MM.1S (cell line): ENCODE data around the gene TOB1.

Source experiments
- DNase-seq: peaks from one replicate; pipeline ENCODE4 v3.0.0-alpha.2; 2015
- H2AFZ ChIP-seq: fragments of 300-600 bp; sonication (generic); 2 replicates; pipeline ENCODE4 v1.6.0; 2016; ENCODE audit warnings: antibody characterized with exemption, low read length
- H3F3A ChIP-seq: fragments of 300-600 bp; sonication (generic); 2 replicates; pipeline ENCODE4 v1.6.1; 2016; ENCODE audit warnings: mild to moderate bottlenecking, antibody characterized with exemption, low read length, moderate library complexity, mixed read lengths; ENCODE audit not compliant: insufficient read depth
- H3K27ac ChIP-seq: fragments of 300-600 bp; sonication (generic); 2 replicates; pipeline ENCODE4 v1.5.1; 2016; ENCODE audit warnings: mild to moderate bottlenecking, low read length
- H3K27me3 ChIP-seq: fragments of 300-600 bp; sonication (generic); replicated peaks from 2 replicates; pipeline ENCODE4 v1.6.0; 2016; ENCODE audit warnings: low read length; ENCODE audit not compliant: insufficient read depth
- H3K36me3 ChIP-seq: fragments of 300-600 bp; sonication (generic); replicated peaks from 2 replicates; pipeline ENCODE4 v1.6.1; 2016; ENCODE audit warnings: mild to moderate bottlenecking, low read length, mixed read lengths; ENCODE audit not compliant: insufficient read depth
- H3K4me1 ChIP-seq: fragments of 300-600 bp; sonication (generic); 2 replicates; pipeline ENCODE4 v1.6.1; 2016; ENCODE audit warnings: low read length, mixed read lengths
- H3K4me2 ChIP-seq: fragments of 300-600 bp; sonication (generic); 2 replicates; pipeline ENCODE4 v1.6.0; 2016; ENCODE audit warnings: low read depth, low read length
- H3K4me3 ChIP-seq: fragments of 300-600 bp; sonication (generic); 2 replicates; pipeline ENCODE4 v1.5.1; 2016; ENCODE audit warnings: low read length, mixed read lengths
- H3K79me2 ChIP-seq: fragments of 300-600 bp; sonication (generic); 2 replicates; pipeline ENCODE4 v1.6.1; 2016; ENCODE audit warnings: mixed run types, low read length, mixed read lengths
- H3K9ac ChIP-seq: fragments of 300-600 bp; sonication (generic); 2 replicates; pipeline ENCODE4 v1.6.1; 2016; ENCODE audit warnings: low read length, mixed read lengths
- H3K9me2 ChIP-seq: fragments of 300-600 bp; sonication (generic); replicated peaks from 2 replicates; pipeline ENCODE4 v1.6.1; 2016; ENCODE audit warnings: mild to moderate bottlenecking, low read length, mixed read lengths; ENCODE audit not compliant: insufficient read depth
- H3K9me3 ChIP-seq: fragments of 300-600 bp; sonication (generic); replicated peaks from 2 replicates; pipeline ENCODE4 v1.6.1; 2016; ENCODE audit warnings: mild to moderate bottlenecking, low read length, mixed read lengths; ENCODE audit not compliant: insufficient read depth
- H4K20me1 ChIP-seq: fragments of 300-600 bp; sonication (generic); 2 replicates; pipeline ENCODE4 v1.6.1; 2016; ENCODE audit warnings: mild to moderate bottlenecking, low read length, moderate library complexity, mixed read lengths; ENCODE audit not compliant: insufficient read depth
- EZH2 ChIP-seq: fragments of 300-600 bp; sonication (generic); optimal IDR thresholded peaks from 2 replicates; pipeline ENCODE3; 2017; ENCODE audit warnings: low read depth, mild to moderate bottlenecking, antibody characterized with exemption, low read length, mixed read lengths
- EZH2phosphoT487 ChIP-seq: fragments of 300-600 bp; sonication (generic); IDR thresholded peaks from 2 replicates; pipeline ENCODE4 v1.6.1; 2018; ENCODE audit warnings: antibody characterized with exemption, low read length
- TF ChIP-seq, protein P1 (sequence below): fragments of 300-600 bp; sonication (generic); IDR thresholded peaks from 2 replicates; pipeline ENCODE4 v1.5.1; 2016; ENCODE audit warnings: antibody characterized with exemption, low read length, mixed read lengths

TOB1 gene

DNA sequence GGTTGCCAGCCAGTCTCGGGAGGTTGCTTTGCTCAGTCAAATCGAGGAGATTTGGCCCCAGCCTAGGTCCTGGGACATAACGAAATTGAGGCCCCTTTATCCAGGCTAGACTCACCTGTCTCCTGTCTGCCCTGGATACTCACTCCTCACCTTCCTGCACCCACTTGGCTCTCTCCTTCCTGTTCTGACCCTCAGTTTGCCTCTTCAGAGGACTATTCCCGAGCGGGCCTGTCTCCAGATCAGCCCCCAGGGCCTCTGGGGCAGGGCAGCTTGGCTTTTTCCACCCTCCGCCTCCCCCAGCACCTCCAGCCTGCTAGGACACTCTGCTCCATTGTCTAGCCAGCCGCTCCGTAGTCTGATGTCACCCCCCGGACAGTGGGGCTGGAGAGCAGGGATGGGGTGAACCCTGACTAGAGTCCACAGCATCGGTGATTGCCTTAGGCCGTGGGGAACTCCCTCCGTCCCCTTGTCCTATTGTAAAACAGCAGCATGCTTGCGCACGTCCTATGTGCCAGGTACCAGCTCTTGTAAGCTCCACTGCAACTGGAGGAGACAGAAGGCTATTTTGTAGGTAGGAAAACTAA is 21.9 kb downstream of the TOB1 start:
- H3K27ac ChIP-seq, result no peak overlapping the region
- no peak for TF ChIP-seq EZH2phosphoT487
- TF ChIP-seq, protein P1, sequence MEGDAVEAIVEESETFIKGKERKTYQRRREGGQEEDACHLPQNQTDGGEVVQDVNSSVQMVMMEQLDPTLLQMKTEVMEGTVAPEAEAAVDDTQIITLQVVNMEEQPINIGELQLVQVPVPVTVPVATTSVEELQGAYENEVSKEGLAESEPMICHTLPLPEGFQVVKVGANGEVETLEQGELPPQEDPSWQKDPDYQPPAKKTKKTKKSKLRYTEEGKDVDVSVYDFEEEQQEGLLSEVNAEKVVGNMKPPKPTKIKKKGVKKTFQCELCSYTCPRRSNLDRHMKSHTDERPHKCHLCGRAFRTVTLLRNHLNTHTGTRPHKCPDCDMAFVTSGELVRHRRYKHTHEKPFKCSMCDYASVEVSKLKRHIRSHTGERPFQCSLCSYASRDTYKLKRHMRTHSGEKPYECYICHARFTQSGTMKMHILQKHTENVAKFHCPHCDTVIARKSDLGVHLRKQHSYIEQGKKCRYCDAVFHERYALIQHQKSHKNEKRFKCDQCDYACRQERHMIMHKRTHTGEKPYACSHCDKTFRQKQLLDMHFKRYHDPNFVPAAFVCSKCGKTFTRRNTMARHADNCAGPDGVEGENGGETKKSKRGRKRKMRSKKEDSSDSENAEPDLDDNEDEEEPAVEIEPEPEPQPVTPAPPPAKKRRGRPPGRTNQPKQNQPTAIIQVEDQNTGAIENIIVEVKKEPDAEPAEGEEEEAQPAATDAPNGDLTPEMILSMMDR, result no peak
- no peak for TF ChIP-seq EZH2
- no peaks in the 10 kb centered on the region for H3K79me2 ChIP-seq
- no peak overlapping the region for H3K4me3 ChIP-seq
- H2AFZ ChIP-seq, result no peak overlapping the region
- no peaks in the 10 kb centered on the region for H3K4me1 ChIP-seq
- H3K9ac ChIP-seq, result no peak overlapping the region
- no peaks in the 10 kb centered on the region for H3K36me3 ChIP-seq
- H3K27me3 ChIP-seq, result no peaks in the 10 kb centered on the region
- no peak overlapping the region for H3K4me2 ChIP-seq
- no peak for DNase-seq
- H3F3A ChIP-seq, result no peaks in the 10 kb centered on the region
- no peaks in the 10 kb centered on the region for H4K20me1 ChIP-seq
- no peaks in the 10 kb centered on the region for H3K9me3 ChIP-seq
- no peaks in the 10 kb centered on the region for H3K9me2 ChIP-seq

DNA sequence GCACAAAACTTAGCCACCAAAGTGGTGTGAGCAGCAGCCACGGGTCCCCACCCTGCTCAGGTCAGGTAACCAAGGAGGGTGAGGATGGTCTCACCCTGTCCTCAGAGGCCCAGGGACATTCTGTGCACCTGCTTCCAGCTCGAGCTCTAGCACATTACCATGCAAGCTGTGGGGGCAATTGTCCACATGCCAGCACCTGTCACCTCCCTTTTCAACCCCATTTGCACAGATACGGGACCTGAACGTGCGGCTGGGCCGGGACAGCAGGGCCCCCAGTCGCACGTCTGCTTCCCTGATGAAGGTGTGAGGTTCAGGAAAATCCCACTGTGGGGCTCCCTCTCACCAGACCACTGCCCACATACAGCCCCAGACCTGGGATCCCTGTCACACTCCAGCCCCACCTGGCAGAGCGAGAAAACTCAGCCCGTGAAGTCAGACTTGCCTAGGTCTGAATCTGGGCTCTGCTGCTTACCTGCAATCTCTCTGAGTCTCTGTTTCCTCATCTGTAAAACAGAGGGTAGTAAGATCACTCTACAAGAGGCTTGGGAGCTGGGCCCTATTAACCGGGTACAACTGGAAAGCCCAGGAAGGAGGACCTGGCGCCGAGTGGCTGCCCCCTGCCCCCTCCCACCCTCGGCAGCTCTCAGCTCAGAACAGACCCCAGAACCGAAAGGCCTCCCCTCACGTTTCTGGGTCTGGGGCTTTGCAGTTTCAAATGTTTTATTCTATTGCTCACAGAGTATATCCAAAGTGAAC is 22.8 kb downstream of the TOB1 start:
- Histone ChIP-seq H3K36me3 (no peaks in the 10 kb centered on the region), H3K4me1 (no peaks in the 10 kb centered on the region), H3K9me3 (no peaks in the 10 kb centered on the region), H3K4me2 (no peak overlapping the region), H3K9me2 (no peaks in the 10 kb centered on the region), H3K4me3 (no peak overlapping the region), H3K27ac (no peak overlapping the region), H3K9ac (no peak overlapping the region), H3K27me3 (no peaks in the 10 kb centered on the region), H4K20me1 (no peaks in the 10 kb centered on the region), H3F3A (no peaks in the 10 kb centered on the region), H2AFZ (no peak overlapping the region), H3K79me2 (no peaks in the 10 kb centered on the region)
- TF ChIP-seq EZH2 (no peak), EZH2phosphoT487 (no peak)
- TF ChIP-seq, protein P1, result no peak
- DNase-seq, result no peak

- H4K20me1 ChIP-seq, result no peaks in the 10 kb centered on the region
- no peaks in the 10 kb centered on the region for H3K36me3 ChIP-seq
- H3K9me2 ChIP-seq, result no peaks in the 10 kb centered on the region
- no peaks in the 10 kb centered on the region for H3K4me1 ChIP-seq
- H3K27ac ChIP-seq, result no peak overlapping the region
- H3K4me3 ChIP-seq, result no peak overlapping the region
- H3K79me2 ChIP-seq, result no peaks in the 10 kb centered on the region
- no peaks in the 10 kb centered on the region for H3K9me3 ChIP-seq
- no peaks in the 10 kb centered on the region for H3F3A ChIP-seq
- TF ChIP-seq EZH2phosphoT487 (no peak), EZH2 (no peak)
- TF ChIP-seq, protein P1, result no peak
- no peak overlapping the region for H3K9ac ChIP-seq
- no peaks in the 10 kb centered on the region for H3K27me3 ChIP-seq
- H2AFZ ChIP-seq, result no peak overlapping the region
- DNase-seq, result no peak
- no peak overlapping the region for H3K4me2 ChIP-seq
These were observed 23.5 kb downstream of the TOB1 start for GRCh38 chr17:50842506-50843149.
